Ureter (tissue), 1 donor: Measurements from ENCODE around the gene CCDC169. TPM values are rescaled to one million over a fixed set of nuclear protein-coding genes. Genes with fewer than 3 reads are reported as not detected.

Experiments used
- DNase-seq: peaks from one replicate; pipeline ENCODE4 v3.0.0-alpha.2; 2020; ENCODE audit warnings: low spot score
- total RNA-seq: library from RNA; stranded (reverse); gene quantifications from one replicate; pipeline ENCODE4 v1.2.4, GENCODE V29; 2023
- donor health status: DM: yes; HTN: yes; CAD: no.

Gene CCDC169
- total RNA-seq, 1 donor from 2014 or later, result 17.8 TPM

DNA sequence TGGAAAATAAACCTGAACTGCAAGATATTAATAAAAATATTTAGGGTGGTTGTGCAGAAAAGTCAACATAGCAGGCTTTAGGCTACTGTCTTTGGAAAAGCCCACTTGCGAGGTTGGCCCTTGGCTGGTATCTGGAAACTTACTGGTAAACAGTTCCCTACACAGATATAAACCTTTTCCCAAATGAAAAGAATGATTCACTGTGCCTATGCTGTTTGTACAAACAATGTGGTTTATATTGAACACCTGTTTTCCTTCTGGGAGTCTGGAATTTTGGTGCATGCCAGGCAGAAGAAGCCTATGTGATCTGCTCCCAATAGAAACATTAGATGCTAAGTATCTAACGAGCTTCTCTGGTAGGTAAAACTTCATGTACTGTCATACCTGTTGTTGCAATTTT, 53.5 kb downstream of the CCDC169 start:
- DNase-seq, result no peak

DNA sequence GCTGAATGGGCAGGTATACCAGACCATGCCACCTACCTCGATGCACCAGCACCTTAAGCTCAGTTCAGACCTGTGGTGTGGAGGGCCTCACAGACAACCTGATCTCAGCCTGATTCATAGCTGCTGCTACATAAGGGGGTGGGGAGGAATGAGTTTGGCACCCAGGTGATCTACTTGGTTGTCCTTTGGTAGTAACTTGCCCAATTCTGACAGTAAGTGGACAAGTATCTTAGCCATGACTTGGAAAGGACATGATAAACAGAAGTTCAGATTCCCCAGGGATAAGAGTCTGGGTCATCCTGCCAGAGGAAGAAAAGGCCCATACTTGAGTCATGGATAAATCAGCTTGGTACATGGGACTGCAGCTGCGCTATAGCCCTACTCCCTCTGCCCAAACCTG, 54.9 kb downstream of the CCDC169 start:
- no peak for DNase-seq

DNA sequence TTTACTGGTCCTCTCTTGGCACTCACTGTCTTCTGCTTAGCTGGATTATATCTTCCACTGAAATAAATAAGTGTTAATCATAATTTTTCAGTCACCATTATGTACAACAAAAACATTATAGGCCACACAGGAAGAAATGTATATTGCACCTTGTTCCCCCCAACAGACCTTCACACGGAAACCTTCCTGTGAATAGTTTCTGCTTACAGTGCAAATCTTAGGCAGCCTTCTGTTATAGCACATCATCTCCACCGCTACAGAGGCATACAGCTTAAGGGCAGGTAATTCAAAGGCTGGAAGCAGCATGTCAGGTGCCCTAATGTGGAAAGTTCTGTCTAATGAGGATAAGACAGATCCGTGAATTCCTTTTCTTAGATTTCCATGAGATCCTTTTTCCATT, 66.4 kb downstream of the CCDC169 start:
- no peak for DNase-seq

DNA sequence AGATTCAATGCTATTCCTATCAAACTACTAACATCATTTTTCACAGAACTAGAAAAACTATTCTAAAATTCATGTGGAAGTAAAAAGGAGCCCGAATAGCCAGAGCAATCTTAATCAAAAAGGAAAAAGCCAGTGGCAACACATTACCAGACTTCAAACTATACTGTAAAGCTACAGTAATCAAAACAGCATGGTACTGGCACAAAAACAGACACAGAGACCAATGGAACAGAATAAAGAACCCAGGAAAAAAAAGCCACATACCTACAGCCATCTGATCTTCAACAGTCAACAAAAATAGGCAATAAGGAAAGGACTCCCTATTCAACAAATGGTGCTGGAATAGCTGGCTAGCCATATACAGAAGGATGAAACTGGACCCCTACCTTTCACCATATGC, 72.9 kb downstream of the CCDC169 start:
- DNase-seq, result no peak

DNA sequence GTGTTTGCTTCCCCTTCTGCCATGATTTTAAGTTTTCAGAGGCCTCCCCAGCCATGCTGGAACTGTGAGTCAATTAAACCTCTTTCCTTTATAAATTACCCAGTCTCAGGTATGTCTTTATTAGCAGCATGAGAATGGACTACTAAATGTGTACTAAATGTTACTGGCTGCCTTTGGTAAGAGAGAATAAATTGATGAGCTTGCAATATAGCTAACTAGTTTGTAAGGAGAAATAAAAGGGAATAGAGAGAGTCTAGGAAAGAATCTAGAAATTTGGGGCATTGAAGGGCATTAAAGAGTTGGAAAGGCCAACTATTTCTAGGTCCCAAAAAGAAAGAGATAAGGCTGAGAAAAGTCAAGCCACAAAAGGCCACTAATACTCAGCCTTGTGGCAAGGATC, 77.7 kb downstream of the CCDC169 start:
- no peak for DNase-seq

DNA sequence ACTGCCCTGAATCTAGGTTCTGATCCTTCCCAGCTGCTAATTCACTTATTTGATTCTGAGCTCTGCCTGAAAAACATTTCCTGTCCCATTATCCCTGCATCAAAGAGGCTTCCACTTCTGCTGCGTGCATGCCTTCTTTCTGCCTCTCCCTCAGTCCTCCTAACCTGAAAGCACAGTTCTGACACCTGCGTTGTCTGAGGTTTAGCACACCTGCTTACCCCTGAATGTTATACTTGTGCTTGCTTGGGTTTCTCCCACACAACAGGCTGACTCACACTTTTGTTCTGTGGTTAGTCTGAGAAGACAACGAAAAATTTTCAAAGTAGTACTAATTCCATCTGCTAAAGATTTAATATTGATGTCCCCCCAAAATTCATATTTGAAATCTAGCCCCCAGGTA, 80.2 kb downstream of the CCDC169 start:
- no peak for DNase-seq

DNA sequence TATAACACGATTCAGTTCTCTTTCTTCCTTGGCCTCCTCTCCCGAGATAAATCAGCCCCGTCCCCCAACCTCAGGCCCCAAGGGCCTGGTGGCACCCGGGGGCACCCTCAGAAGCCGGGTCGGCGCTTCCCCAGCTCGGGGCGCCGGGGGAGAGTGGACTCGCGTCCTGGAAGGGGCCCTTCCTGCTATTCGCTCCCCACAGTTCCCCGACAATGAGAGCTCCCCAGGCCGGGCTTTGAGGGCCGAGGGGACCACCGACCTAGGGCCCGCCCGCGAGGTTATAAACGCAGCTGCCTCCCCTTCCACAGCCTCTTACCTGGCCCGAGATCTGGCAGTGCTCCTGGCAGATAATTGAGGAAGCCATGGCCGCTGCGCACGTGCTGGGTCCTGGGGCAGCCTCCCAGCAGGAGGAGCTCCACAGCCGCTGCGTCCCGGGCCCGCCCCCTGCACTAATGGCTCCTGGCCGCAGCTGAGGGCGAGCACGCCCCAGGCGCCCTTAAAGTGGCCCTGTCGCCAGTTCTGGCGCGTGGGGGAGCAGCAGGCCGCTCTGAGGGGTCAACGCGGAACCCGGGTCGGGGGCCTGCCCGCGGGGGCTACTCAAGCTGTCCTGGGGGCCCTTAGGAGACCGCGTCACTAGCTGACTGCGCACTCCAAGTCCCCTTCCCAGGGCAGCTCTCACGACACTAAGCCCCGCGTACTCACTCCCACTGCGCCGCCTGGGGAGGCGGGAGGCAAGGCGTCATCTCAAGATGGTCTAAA, 83.3 kb downstream of the CCDC169 start, which contains the start of gene SOHLH2:
Gene SOHLH2 (minus strand): TSS at position 394 of the 759 bp plus-strand sequence. CDS start 30 bp downstream, at position 364.
- DNase-seq, result no peak

DNA sequence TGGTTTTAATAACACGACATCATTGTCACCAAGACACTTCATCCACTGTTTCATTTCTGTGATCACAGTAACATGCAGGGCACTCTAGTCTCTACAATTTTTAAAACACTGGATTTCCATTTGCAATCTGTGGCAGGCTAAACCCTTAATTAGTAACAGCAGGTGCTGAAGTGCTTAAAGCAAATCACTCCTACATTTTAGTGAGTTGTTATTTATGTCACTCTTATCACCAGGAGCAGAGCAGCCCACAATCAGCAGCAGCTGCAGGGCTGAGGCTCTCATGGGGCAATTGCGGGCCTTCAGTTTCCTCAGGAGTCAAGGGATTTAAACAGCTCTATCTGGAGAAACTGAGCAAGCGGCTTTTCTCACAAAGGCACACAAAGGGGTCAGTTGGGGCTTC, 84.8 kb downstream of the CCDC169 start:
- no peak for DNase-seq

DNA sequence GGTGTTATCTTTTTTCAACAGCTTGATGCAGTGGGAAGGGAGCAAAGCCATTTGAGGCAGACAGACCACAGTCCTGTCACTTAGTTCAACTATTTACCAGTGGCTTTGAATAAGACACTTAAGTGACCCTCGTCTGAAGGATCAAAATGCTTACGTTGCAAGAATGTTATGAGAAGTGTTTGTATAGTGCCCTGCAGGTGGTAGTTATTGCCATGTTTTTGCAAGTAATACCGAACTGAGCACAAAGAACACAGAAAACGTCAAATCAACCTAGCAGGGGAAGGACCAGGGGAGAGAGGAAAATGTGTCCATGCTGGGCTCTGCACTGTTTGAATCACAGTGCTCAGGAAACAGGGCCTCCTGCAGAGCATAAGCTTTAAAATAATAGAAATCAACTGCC, 86.0 kb downstream of the CCDC169 start:
- no peak for DNase-seq

DNA sequence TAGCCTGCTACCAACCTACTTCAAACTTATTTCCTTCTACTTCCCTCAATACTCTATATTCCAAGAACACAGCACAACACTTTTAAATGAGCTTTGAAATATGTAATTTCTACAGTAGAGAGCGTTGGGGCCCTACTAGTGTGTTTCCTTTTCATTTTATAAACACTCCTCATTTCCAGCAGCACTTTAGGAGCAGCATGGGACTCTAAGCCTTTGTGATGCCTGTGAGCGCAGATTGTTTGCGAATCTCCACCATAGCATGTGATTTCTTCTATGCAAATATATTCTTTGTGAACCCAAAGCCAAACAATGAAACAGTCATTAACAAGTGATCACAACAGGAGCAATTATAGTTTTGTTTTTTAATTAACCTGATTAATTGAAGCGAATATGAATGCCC, 86.9 kb downstream of the CCDC169 start:
- DNase-seq, result no peak

DNA sequence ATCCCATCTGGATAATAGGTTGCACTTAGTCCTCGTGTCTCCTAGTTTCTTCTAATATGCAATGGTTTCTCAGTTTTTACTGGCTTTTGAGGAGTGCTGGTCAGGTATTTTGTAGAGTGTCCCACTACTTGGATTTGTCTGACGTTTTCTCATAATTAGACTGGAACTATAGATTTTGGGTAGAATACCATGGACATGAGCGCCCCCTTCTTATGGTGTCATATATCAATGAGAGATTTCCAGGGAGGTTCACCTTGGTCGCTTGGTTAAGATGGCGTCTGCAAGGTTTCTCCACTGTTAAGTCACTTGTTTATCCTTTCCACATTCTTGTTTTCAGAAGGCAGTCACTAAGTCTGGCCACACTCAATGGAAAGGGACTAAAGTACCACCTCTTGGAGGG, 89.9 kb downstream of the CCDC169 start:
- DNase-seq, result no peak

DNA sequence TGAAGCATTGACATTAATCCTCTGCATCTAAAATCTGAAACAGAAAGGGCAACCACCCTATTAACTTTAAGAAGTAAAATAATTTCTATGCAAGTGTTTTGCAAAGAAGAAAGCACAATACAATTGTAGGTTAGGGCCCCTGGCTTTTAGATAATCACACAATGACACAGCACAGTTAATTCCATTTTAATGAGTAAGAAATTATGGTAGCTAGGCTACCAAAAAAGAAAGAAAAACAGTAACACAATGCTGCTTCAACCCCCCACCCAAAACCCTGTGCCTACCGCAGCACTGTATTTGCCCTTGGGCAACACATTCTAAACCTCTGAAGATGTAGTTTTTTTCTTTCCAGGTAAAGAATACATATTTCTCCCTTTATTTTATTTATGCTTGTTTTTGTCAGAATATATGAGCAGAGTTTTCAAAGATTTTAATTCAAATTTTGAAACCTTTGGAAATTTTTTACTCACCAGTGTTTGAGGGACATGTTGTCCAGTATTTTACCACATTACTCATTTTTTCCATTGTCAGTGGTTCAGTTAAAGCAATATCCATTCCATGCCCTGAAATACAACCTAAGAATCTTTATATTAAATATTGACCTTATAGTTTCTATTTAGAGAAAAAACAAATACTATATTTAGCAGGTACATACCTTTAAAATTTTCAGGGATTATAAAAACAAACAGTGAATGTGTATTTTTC, 104.3 kb downstream of the CCDC169 start:
- DNase-seq, result no peak

DNA sequence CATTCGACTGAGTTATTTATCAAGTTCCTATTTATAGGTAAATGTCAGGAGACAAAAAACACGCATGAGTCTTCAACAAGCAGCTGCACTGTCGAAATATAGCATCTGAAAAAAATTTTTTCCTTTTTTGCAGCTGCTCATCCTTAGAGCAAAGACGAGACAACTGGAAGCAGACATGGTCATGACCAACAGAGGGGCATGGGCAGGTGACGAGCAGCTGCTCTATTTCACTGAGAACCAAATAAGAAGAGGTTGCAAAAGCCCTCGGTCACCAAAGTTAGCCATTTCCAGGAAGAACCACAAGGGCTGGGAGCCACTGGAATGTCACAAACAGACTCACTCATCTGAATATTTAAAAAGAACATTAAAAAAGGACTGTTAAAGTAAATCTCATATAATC, 105.4 kb downstream of the CCDC169 start:
- no peak for DNase-seq

DNA sequence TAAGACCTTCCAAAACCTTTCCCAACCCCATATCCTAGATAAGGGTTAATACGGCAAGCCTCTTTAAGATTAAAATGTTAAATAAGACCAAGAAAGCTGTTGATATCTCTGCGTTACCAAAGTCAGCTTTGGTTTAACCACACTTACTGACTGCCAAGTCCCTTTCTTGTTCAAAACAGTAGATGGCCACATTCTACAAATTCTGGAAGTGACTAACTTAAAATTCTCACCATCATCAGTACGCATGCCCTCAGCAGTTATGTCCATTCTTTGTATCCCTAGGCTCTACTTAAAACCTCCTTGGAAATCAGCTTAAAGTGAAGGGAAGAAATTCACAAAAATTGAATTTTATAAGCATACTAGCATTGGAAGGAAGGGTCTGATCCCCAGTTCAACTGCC, 106.8 kb downstream of the CCDC169 start:
- no peak for DNase-seq

DNA sequence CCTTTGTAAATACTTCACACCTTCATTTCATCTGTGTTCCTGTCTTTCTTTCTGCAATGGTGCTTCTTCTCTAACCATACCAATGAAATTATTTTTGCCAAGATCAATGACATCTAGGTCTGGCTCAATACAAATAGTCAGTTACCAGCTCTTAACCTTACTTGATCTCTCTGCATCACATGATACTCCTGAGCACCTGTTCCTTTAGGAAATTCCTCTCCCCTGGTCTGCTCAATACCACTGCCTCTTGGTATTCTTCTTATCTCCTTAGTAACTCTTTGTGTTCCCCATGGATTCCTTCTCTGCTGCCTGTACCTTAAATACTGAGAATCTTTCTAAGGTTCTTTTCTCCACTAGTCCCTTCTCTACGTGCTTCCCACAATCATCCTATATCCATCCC, 109.2 kb downstream of the CCDC169 start:
- no peak for DNase-seq

DNA sequence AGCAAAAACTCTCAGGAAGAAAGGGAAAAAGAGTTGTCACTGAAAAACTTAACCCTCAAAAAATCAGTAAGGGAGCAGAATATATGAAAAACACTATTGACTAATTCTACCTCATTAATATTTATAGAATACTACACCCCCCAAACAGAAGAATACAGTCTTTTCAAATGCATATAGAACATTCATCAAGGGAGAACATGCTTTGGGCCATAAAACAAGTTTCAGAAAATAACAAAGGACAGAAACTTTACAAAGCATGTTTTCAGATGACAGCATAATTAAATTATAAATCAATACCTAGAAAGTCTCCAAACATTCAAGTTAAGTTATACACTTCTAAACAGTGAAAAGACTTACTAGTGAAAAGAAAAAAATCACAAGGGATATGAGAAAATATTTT, 113.7 kb downstream of the CCDC169 start:
- no peak for DNase-seq

Other genes with a start within 250 kb of the CCDC169 start
- gene DCLK1, start 166.4 kb downstream of the CCDC169 start, total RNA-seq, result 13.5 TPM
- gene SOHLH2, start 83.3 kb downstream of the CCDC169 start, total RNA-seq, result 9.7 TPM
- gene SPART, start 48.6 kb upstream of the CCDC169 start, total RNA-seq, result 89.2 TPM
- gene CCNA1, start 134.7 kb upstream of the CCDC169 start, total RNA-seq, result 1.3 TPM